HEK293 (cell line): ENCODE results near the gene SPOCK3.

Source experiments
- CTCF ChIA-PET: fragments of 350-600 bp; formaldehyde crosslinking; extraction: SDS; loops from one replicate; lab custom pipeline; 2021; ENCODE audit warnings: antibody characterized with exemption; lab: Yijun Ruan, JAX
- POLR2A ChIA-PET: fragments of 300-600 bp; formaldehyde crosslinking; extraction: SDS; loops from one replicate; lab custom pipeline; 2020; ENCODE audit warnings: antibody characterized with exemption, inconsistent platforms; lab: Yijun Ruan, JAX
- H3K27ac ChIP-seq: fragments of 200-500 bp; sonication (Bioruptor generic); 2 replicates; pipeline ENCODE4 v1.5.1; 2014; ENCODE audit warnings: low read depth, low read length, control low read depth, inconsistent platforms; ENCODE audit errors: extremely low read depth
- H3K36me3 ChIP-seq, 2 experiments: fragments of 200-500 bp in 1 of 2; sonication (Bioruptor generic) in 1 of 2; 1 replicate in 1 of 2; 2 replicates in 1 of 2; pipeline ENCODE4 v1.5.1; 2014 to 2017; ENCODE audit warnings: inconsistent platforms in 2 of 2, low read length in 2 of 2; ENCODE audit not compliant: control insufficient read depth in 2 of 2, insufficient read depth in 1 of 2
- H3K4me1 ChIP-seq: fragments of 200-500 bp; sonication (Bioruptor generic); 2 replicates; pipeline ENCODE4 v1.5.1; 2014; ENCODE audit warnings: mild to moderate bottlenecking, low read length, inconsistent platforms; ENCODE audit not compliant: control insufficient read depth, insufficient read depth
- H3K4me3 ChIP-seq: 2 replicates; pipeline ENCODE4 v1.5.1; 2011; ENCODE audit warnings: low read depth, mild to moderate bottlenecking, control low read depth, low read length, moderate library complexity
- H3K9me3 ChIP-seq: fragments of 200-500 bp; sonication (Bioruptor generic); 2 replicates; pipeline ENCODE4 v1.5.1; 2014; ENCODE audit warnings: low read depth, low read length, inconsistent platforms; ENCODE audit not compliant: control insufficient read depth, insufficient read depth
- KLF1 ChIP-seq: fragments of 450-650 bp; formaldehyde crosslinking; IDR thresholded peaks from 2 replicates; pipeline ENCODE4 v1.5.1; 2016; ENCODE audit warnings: missing biosample characterization, missing genetic modification characterization
- KLF16 ChIP-seq: fragments of 450-650 bp; formaldehyde crosslinking; IDR thresholded peaks from 2 replicates; pipeline ENCODE4 v1.5.1; 2017; ENCODE audit warnings: missing biosample characterization, missing genetic modification characterization
- RBAK ChIP-seq: fragments of 450-650 bp; formaldehyde crosslinking; IDR thresholded peaks from 2 replicates; pipeline ENCODE4 v1.5.1; 2016; ENCODE audit warnings: missing biosample characterization, missing genetic modification characterization
- SCRT2 ChIP-seq: fragments of 450-650 bp; formaldehyde crosslinking; IDR thresholded peaks from 2 replicates; pipeline ENCODE4 v1.5.1; 2016; ENCODE audit warnings: missing biosample characterization, missing genetic modification characterization
- SETDB1 ChIP-seq: IDR thresholded peaks from one replicate; pipeline ENCODE4 v1.6.1; 2017; ENCODE audit warnings: mild to moderate bottlenecking, low read length, moderate library complexity, mixed read lengths; ENCODE audit not compliant: insufficient read length
- TCF7L2 ChIP-seq: IDR thresholded peaks from 2 replicates; pipeline ENCODE4 v1.6.1; 2011; ENCODE audit warnings: low read depth, mild to moderate bottlenecking, inconsistent platforms, low read length, moderate library complexity, borderline replicate concordance
- ZIC2 ChIP-seq: fragments of 450-650 bp; formaldehyde crosslinking; IDR thresholded peaks from 2 replicates; pipeline ENCODE4 v1.5.1; 2016; ENCODE audit warnings: missing biosample characterization, missing genetic modification characterization
- ZNF175 ChIP-seq: fragments of 450-650 bp; formaldehyde crosslinking; IDR thresholded peaks from 2 replicates; pipeline ENCODE4 v1.5.1; 2016; ENCODE audit warnings: missing biosample characterization, missing genetic modification characterization
- ZNF184 ChIP-seq: fragments of 450-650 bp; IDR thresholded peaks from 2 replicates; pipeline ENCODE4 v1.5.1; 2018; ENCODE audit warnings: missing biosample characterization, mild to moderate bottlenecking, missing genetic modification characterization
- ZNF2 ChIP-seq: fragments of 450-650 bp; formaldehyde crosslinking; IDR thresholded peaks from 2 replicates; pipeline ENCODE4 v1.5.1; 2016; ENCODE audit warnings: missing biosample characterization, missing genetic modification characterization
- ZNF202 ChIP-seq: fragments of 450-650 bp; formaldehyde crosslinking; IDR thresholded peaks from 2 replicates; pipeline ENCODE4 v1.5.1; 2016; ENCODE audit warnings: missing biosample characterization, missing genetic modification characterization, borderline replicate concordance
- ZNF214 ChIP-seq: fragments of 450-650 bp; formaldehyde crosslinking; IDR thresholded peaks from 2 replicates; pipeline ENCODE4 v1.5.1; 2017; ENCODE audit warnings: missing biosample characterization, mild to moderate bottlenecking, missing genetic modification characterization, borderline replicate concordance
- ZNF24 ChIP-seq: fragments of 450-650 bp; formaldehyde crosslinking; IDR thresholded peaks from 2 replicates; pipeline ENCODE4 v1.5.1; 2016; ENCODE audit warnings: missing biosample characterization, missing genetic modification characterization
- ZNF274 ChIP-seq, 2 experiments: fragments of 200-500 bp in 1 of 2; fragments of 450-650 bp in 1 of 2; sonication (Bioruptor generic) in 1 of 2; formaldehyde crosslinking in 1 of 2; IDR thresholded peaks; 2 replicates each; pipeline versions ENCODE4 v1.5.1 to v1.6.1; 2014 to 2016; ENCODE audit warnings: borderline replicate concordance in 1 of 2, inconsistent platforms in 1 of 2, low read length in 1 of 2, missing biosample characterization in 1 of 2, missing genetic modification characterization in 1 of 2
- ZNF404 ChIP-seq: fragments of 450-650 bp; formaldehyde crosslinking; IDR thresholded peaks from 2 replicates; pipeline ENCODE4 v1.5.1; 2017; ENCODE audit warnings: missing biosample characterization, missing genetic modification characterization
- ZNF610 ChIP-seq: fragments of 450-650 bp; formaldehyde crosslinking; IDR thresholded peaks from 2 replicates; pipeline ENCODE4 v1.5.1; 2016; ENCODE audit warnings: missing biosample characterization, missing genetic modification characterization, borderline replicate concordance
- ZNF629 ChIP-seq: fragments of 450-650 bp; formaldehyde crosslinking; IDR thresholded peaks from 2 replicates; pipeline ENCODE4 v1.5.1; 2017; ENCODE audit warnings: missing biosample characterization, missing genetic modification characterization
- ZNF654 ChIP-seq: fragments of 450-650 bp; formaldehyde crosslinking; IDR thresholded peaks from 2 replicates; pipeline ENCODE4 v1.5.1; 2016; ENCODE audit warnings: low read depth, missing biosample characterization, missing genetic modification characterization
- ZSCAN16 ChIP-seq: fragments of 450-650 bp; formaldehyde crosslinking; IDR thresholded peaks from 2 replicates; pipeline ENCODE4 v1.5.1; 2016; ENCODE audit warnings: missing biosample characterization, missing genetic modification characterization
- TF ChIP-seq, protein P1 (sequence below): fragments of 450-650 bp; formaldehyde crosslinking; IDR thresholded peaks from 2 replicates; pipeline ENCODE4 v1.5.1; 2016; ENCODE audit warnings: missing biosample characterization, missing genetic modification characterization
- TF ChIP-seq, protein P2 (sequence below): fragments of 450-650 bp; formaldehyde crosslinking; IDR thresholded peaks from 2 replicates; pipeline ENCODE4 v1.5.1; 2016; ENCODE audit warnings: missing biosample characterization, missing genetic modification characterization
- TF ChIP-seq, protein P3 (sequence below): fragments of 450-650 bp; IDR thresholded peaks from 2 replicates; pipeline ENCODE4 v1.5.1; 2018; ENCODE audit warnings: missing biosample characterization, mild to moderate bottlenecking, missing genetic modification characterization
- TF ChIP-seq, protein P4 (sequence below): IDR thresholded peaks from 2 replicates; pipeline ENCODE4 v1.6.1; 2011; ENCODE audit warnings: mild to moderate bottlenecking, low read depth, low read length, borderline replicate concordance
- TF ChIP-seq, protein P5 (sequence below): fragments of 450-650 bp; formaldehyde crosslinking; IDR thresholded peaks from 2 replicates; pipeline ENCODE4 v1.5.1; 2017; ENCODE audit warnings: missing biosample characterization, missing genetic modification characterization

Gene SPOCK3

DNA sequence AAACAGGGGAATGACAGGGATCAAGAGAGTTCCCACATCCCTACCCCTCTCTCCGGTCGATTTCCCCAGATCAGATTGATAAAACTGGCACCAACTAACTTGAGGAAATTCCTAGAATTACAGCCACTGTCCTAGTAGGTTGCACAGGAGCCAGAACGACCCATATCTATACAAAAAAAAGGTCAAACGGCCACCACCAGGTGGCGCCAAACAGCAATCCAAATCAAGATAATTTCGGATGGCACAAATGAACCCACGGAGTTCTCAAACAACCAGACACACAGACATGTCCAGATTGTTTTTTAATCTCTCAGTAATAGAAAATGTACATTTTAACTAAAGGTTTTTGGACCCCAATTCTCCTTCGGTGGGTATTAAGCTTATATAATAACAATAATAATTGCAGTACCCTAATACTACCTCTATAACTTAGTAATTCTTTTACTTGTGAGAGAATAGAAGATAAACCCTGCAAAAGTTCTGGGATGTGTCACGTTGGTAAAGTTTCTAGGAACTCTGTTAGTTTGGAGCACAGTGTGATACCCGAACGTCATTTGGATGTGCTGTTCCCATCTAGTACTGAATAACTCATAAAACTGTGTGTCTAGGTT, 212.6 kb downstream of the SPOCK3 start:
- H3K4me3 ChIP-seq: no peak overlapping the region
- H3K36me3 ChIP-seq: no peaks in the 10 kb centered on the region
- no peaks in the 10 kb centered on the region for H3K4me1 ChIP-seq
- H3K27ac ChIP-seq: no peak overlapping the region
- TF ChIP-seq ZNF654 (tag by site-specific recombination): peak; percentile 39
- no peak for TF ChIP-seq ZNF610 (tag by site-specific recombination)
- no peak for TF ChIP-seq ZNF2 (tag by site-specific recombination)
- H3K9me3 ChIP-seq: no peaks in the 10 kb centered on the region
- POLR2A ChIA-PET: no interaction called here
- CTCF ChIA-PET: interaction anchor here (0.6 to 2.2 kb wide), 11 partner anchors 9 to 1853 kb away, joined by 3 to 8 read pairs (median 3); no protein-coding TSS in a partner anchor

DNA sequence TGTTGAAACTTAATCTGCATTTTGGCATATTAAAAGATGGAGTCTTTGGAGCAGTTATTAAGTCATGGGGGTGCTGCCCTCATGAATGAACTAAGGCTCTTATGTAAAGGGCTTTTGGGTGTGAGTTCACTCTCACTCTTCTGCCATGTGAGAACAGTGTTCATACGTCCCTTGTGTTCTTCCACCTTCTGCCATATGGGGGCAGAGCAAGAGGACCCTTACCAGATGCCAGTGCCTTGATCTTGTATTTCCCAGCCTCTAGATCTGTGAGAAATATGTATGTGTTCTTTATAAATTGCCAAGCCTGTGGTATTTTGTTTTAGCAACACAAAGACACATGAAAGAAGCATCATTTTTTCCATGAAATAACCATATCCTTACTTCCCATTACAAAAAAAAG, 213.9 kb downstream of the SPOCK3 start:
- Histone ChIP-seq H3K4me1 (no peaks in the 10 kb centered on the region), H3K4me3 (no peak overlapping the region), H3K9me3 (no peaks in the 10 kb centered on the region), H3K36me3 (no peaks in the 10 kb centered on the region), H3K27ac (no peak overlapping the region)
- ChIA-PET CTCF (interaction anchor here (0.6 to 0.7 kb wide), 2 partner anchors 183 to 364 kb away, joined by 3 read pairs; no protein-coding TSS in a partner anchor), POLR2A (no interaction called here)
- TF ChIP-seq, protein P1, sequence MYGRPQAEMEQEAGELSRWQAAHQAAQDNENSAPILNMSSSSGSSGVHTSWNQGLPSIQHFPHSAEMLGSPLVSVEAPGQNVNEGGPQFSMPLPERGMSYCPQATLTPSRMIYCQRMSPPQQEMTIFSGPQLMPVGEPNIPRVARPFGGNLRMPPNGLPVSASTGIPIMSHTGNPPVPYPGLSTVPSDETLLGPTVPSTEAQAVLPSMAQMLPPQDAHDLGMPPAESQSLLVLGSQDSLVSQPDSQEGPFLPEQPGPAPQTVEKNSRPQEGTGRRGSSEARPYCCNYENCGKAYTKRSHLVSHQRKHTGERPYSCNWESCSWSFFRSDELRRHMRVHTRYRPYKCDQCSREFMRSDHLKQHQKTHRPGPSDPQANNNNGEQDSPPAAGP (tag by site-specific recombination): no peak
- TF ChIP-seq ZNF2 (tag by site-specific recombination): no peak
- TF ChIP-seq, protein P2, sequence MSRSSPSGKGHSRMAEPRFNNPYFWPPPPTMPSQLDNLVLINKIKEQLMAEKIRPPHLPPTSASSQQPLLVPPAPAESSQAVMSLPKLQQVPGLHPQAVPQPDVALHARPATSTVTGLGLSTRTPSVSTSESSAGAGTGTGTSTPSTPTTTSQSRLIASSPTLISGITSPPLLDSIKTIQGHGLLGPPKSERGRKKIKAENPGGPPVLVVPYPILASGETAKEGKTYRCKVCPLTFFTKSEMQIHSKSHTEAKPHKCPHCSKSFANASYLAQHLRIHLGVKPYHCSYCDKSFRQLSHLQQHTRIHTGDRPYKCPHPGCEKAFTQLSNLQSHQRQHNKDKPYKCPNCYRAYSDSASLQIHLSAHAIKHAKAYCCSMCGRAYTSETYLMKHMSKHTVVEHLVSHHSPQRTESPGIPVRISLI (tag by site-specific recombination): no peak
- no peak for TF ChIP-seq TCF7L2
- no peak for TF ChIP-seq ZSCAN16
- TF ChIP-seq ZNF274 (IDR thresholded peaks at IDR 0.05; ENCODE audit: low read length): no peak
- no peak for TF ChIP-seq ZNF274 (tag by site-specific recombination; IDR thresholded peaks at IDR 0.05; ENCODE audit: borderline replicate concordance)
- no peak for TF ChIP-seq ZNF24
- TF ChIP-seq SETDB1: no peak
- TF ChIP-seq KLF16: no peak
- no peak for TF ChIP-seq ZNF175 (tag by site-specific recombination)
- no peak for TF ChIP-seq ZNF610 (tag by site-specific recombination)
- no peak for TF ChIP-seq ZNF202
- TF ChIP-seq, protein P3, sequence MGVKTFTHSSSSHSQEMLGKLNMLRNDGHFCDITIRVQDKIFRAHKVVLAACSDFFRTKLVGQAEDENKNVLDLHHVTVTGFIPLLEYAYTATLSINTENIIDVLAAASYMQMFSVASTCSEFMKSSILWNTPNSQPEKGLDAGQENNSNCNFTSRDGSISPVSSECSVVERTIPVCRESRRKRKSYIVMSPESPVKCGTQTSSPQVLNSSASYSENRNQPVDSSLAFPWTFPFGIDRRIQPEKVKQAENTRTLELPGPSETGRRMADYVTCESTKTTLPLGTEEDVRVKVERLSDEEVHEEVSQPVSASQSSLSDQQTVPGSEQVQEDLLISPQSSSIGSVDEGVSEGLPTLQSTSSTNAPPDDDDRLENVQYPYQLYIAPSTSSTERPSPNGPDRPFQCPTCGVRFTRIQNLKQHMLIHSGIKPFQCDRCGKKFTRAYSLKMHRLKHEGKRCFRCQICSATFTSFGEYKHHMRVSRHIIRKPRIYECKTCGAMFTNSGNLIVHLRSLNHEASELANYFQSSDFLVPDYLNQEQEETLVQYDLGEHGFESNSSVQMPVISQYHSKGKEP: no peak
- TF ChIP-seq ZNF404: no peak
- TF ChIP-seq ZNF629 (tag by site-specific recombination): no peak

DNA sequence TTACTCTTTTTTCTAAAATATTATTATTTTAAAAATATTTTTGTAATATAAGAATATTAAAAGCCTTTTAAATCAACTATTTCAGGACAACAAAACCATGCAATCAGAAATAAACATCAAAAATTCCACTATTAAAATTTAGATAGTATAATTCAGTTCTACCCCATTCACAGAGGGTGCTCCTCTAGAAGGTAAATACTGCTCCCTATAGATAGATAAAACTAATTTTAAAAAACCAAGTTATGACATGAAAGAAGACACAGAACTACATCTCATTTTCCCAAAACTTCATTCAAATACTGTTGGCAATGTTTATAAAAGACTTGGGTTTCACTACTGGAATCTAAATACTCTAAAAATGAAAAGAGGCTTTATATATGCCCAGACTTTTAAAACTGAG, 219.3 kb downstream of the SPOCK3 start:
- Histone ChIP-seq H3K36me3 (no peaks in the 10 kb centered on the region), H3K4me1 (no peaks in the 10 kb centered on the region), H3K27ac (no peak overlapping the region), H3K4me3 (no peak overlapping the region), H3K9me3 (no peaks in the 10 kb centered on the region)
- ChIA-PET CTCF (no interaction called here), POLR2A (no interaction called here)
- no peak for TF ChIP-seq SCRT2
- TF ChIP-seq ZNF610 (tag by site-specific recombination): no peak
- no peak for TF ChIP-seq ZNF202
- TF ChIP-seq ZNF184 (tag by site-specific recombination): no peak
- no peak for TF ChIP-seq ZNF214 (tag by site-specific recombination)
- no peak for TF ChIP-seq RBAK
- TF ChIP-seq, protein P4, sequence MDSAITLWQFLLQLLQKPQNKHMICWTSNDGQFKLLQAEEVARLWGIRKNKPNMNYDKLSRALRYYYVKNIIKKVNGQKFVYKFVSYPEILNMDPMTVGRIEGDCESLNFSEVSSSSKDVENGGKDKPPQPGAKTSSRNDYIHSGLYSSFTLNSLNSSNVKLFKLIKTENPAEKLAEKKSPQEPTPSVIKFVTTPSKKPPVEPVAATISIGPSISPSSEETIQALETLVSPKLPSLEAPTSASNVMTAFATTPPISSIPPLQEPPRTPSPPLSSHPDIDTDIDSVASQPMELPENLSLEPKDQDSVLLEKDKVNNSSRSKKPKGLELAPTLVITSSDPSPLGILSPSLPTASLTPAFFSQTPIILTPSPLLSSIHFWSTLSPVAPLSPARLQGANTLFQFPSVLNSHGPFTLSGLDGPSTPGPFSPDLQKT: no peak
- TF ChIP-seq KLF1 (tag by site-specific recombination): no peak
- TF ChIP-seq, protein P5, sequence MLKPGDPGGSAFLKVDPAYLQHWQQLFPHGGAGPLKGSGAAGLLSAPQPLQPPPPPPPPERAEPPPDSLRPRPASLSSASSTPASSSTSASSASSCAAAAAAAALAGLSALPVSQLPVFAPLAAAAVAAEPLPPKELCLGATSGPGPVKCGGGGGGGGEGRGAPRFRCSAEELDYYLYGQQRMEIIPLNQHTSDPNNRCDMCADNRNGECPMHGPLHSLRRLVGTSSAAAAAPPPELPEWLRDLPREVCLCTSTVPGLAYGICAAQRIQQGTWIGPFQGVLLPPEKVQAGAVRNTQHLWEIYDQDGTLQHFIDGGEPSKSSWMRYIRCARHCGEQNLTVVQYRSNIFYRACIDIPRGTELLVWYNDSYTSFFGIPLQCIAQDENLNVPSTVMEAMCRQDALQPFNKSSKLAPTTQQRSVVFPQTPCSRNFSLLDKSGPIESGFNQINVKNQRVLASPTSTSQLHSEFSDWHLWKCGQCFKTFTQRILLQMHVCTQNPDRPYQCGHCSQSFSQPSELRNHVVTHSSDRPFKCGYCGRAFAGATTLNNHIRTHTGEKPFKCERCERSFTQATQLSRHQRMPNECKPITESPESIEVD (tag by site-specific recombination): no peak
- no peak for TF ChIP-seq ZIC2 (tag by site-specific recombination)
